ENCODE results near the gene IER5. TPM values are rescaled to one million over a fixed set of nuclear protein-coding genes. Genes with fewer than 3 reads are reported as not detected.

The IER5 gene
- total RNA-seq, 2 experiments from 2014 or later: 27.9 to 28.9 TPM

GRCh38 chr1:181116819-181117390, 28.4 kb downstream of the IER5 start:
- intact Hi-C loops (cut with micrococcal nuclease): no loop called here
- Mint-ChIP-seq H3K36me3 (no peaks in the 10 kb centered on the region), H3K4me3 (no peak overlapping the region), H3K9me3 (no peaks in the 10 kb centered on the region), H3K27me3 (peaks cover 1% of the 10 kb centered on the region), H3K4me1 (ENCODE audit: low read depth) (no peaks in the 10 kb centered on the region), H3K27ac (no peak overlapping the region)
- POLR2A ChIA-PET: no interaction called here
- no peak for DNase-seq
- CTCF ChIA-PET: interaction anchor here (1.0 to 1.4 kb wide), 2 partner anchors 78 to 235 kb away, joined by 3 to 5 read pairs; no protein-coding TSS in a partner anchor

- H3K36me3 Mint-ChIP-seq: no peaks in the 10 kb centered on the region
- H3K4me1 Mint-ChIP-seq (ENCODE audit: low read depth): no peaks in the 10 kb centered on the region
- DNase-seq: no peak
- ChIA-PET CTCF (interaction anchor here (0.6 to 1.4 kb wide), 2 partner anchors 79 to 635 kb away, joined by 3 to 5 read pairs; no protein-coding TSS in a partner anchor), POLR2A (interaction anchor here (0.8 kb wide), 1 partner anchor 27 kb away, joined by 3 read pairs; no protein-coding TSS in a partner anchor)
- intact Hi-C loops (cut with micrococcal nuclease): no loop called here
- H3K27ac Mint-ChIP-seq: no peak overlapping the region
- H3K9me3 Mint-ChIP-seq: no peaks in the 10 kb centered on the region
- no peak overlapping the region for H3K4me3 Mint-ChIP-seq
- H3K27me3 Mint-ChIP-seq: peaks cover 1% of the 10 kb centered on the region
Measured at GRCh38 chr1:181117648-181118449, 29.3 kb downstream of the IER5 start.

- Mint-ChIP-seq H3K27ac (no peak overlapping the region), H3K36me3 (no peaks in the 10 kb centered on the region), H3K9me3 (no peaks in the 10 kb centered on the region), H3K4me3 (no peak overlapping the region), H3K27me3 (peaks cover 1% of the 10 kb centered on the region), H3K4me1 (ENCODE audit: low read depth) (no peaks in the 10 kb centered on the region)
- CTCF ChIA-PET: interaction anchor here (0.8 kb wide), 1 partner anchor 85 kb away, joined by 4 read pairs; no protein-coding TSS in a partner anchor
- POLR2A ChIA-PET: interaction anchor here (1.0 kb wide), 1 partner anchor 14 kb away, joined by 3 read pairs; no protein-coding TSS in a partner anchor
- no peak for DNase-seq
- intact Hi-C loops (cut with micrococcal nuclease): no loop called here
Measured at GRCh38 chr1:181119093-181119989, 30.8 kb downstream of the IER5 start.

- CTCF ChIA-PET: no interaction called here
Measured at GRCh38 chr1:181120924-181121323, 32.4 kb downstream of the IER5 start.

GRCh38 chr1:181121498-181121897, 33.0 kb downstream of the IER5 start:
- ChIA-PET POLR2A (no interaction called here), CTCF (no interaction called here)
- Mint-ChIP-seq H3K9me3 (no peaks in the 10 kb centered on the region), H3K36me3 (no peaks in the 10 kb centered on the region), H3K4me3 (no peak overlapping the region), H3K27ac (no peak overlapping the region), H3K4me1 (ENCODE audit: low read depth) (peaks cover 4% of the 10 kb centered on the region), H3K27me3 (no peaks in the 10 kb centered on the region)
- intact Hi-C loops (cut with micrococcal nuclease): no loop called here
- DNase-seq: no peak

More at GRCh38 chr1:181120924-181121323, 32.4 kb downstream of the IER5 start:
- DNase-seq: no peak
- POLR2A ChIA-PET: no interaction called here
- no peak overlapping the region for H3K4me3 Mint-ChIP-seq
- no peak overlapping the region for H3K27ac Mint-ChIP-seq
- intact Hi-C loops (cut with micrococcal nuclease): no loop called here
- no peaks in the 10 kb centered on the region for H3K36me3 Mint-ChIP-seq
- H3K9me3 Mint-ChIP-seq: no peaks in the 10 kb centered on the region
- no peaks in the 10 kb centered on the region for H3K27me3 Mint-ChIP-seq
- H3K4me1 Mint-ChIP-seq (ENCODE audit: low read depth): peaks cover 4% of the 10 kb centered on the region

- ChIA-PET CTCF (no interaction called here), POLR2A (no interaction called here)
- no peak overlapping the region for H3K4me3 Mint-ChIP-seq
- intact Hi-C loops (cut with micrococcal nuclease): no loop called here
- H3K27me3 Mint-ChIP-seq: no peaks in the 10 kb centered on the region
- H3K27ac Mint-ChIP-seq: no peak overlapping the region
- H3K9me3 Mint-ChIP-seq: no peaks in the 10 kb centered on the region
- H3K36me3 Mint-ChIP-seq: no peaks in the 10 kb centered on the region
- peaks cover 4% of the 10 kb centered on the region for H3K4me1 Mint-ChIP-seq (ENCODE audit: low read depth)
- no peak for DNase-seq
Measured at GRCh38 chr1:181122222-181122621, 33.7 kb downstream of the IER5 start.

- H3K4me3 Mint-ChIP-seq: no peak overlapping the region
- H3K27ac Mint-ChIP-seq: peak overlapping the region; percentile 30
- no peaks in the 10 kb centered on the region for H3K36me3 Mint-ChIP-seq
- intact Hi-C loops (cut with micrococcal nuclease): no loop called here
- CTCF ChIA-PET: no interaction called here
- H3K27me3 Mint-ChIP-seq: no peaks in the 10 kb centered on the region
- no peaks in the 10 kb centered on the region for H3K9me3 Mint-ChIP-seq
- POLR2A ChIA-PET: no interaction called here
- no peak for DNase-seq
- peaks cover 4% of the 10 kb centered on the region for H3K4me1 Mint-ChIP-seq (ENCODE audit: low read depth)
Measured at GRCh38 chr1:181123173-181123572, 34.7 kb downstream of the IER5 start.

GRCh38 chr1:181124291-181124751, 35.8 kb downstream of the IER5 start:
- intact Hi-C loops (cut with micrococcal nuclease): no loop called here
- CTCF ChIA-PET: no interaction called here
- no peak for DNase-seq
- POLR2A ChIA-PET: no interaction called here
- H3K9me3 Mint-ChIP-seq: no peaks in the 10 kb centered on the region
- no peak overlapping the region for H3K27ac Mint-ChIP-seq
- no peaks in the 10 kb centered on the region for H3K36me3 Mint-ChIP-seq
- H3K4me3 Mint-ChIP-seq: no peak overlapping the region
- H3K27me3 Mint-ChIP-seq: no peaks in the 10 kb centered on the region
- H3K4me1 Mint-ChIP-seq (ENCODE audit: low read depth): peaks cover 7% of the 10 kb centered on the region

GRCh38 chr1:181126289-181126688, 37.8 kb downstream of the IER5 start:
- Mint-ChIP-seq H3K4me3 (no peak overlapping the region), H3K9me3 (no peaks in the 10 kb centered on the region), H3K27me3 (no peaks in the 10 kb centered on the region), H3K36me3 (no peaks in the 10 kb centered on the region), H3K27ac (no peak overlapping the region), H3K4me1 (ENCODE audit: low read depth) (peaks cover 7% of the 10 kb centered on the region)
- DNase-seq: no peak
- intact Hi-C loops (cut with micrococcal nuclease): no loop called here
- POLR2A ChIA-PET: no interaction called here
- CTCF ChIA-PET: no interaction called here

GRCh38 chr1:181126871-181127587, 38.5 kb downstream of the IER5 start:
- POLR2A ChIA-PET: no interaction called here
- no peak overlapping the region for H3K27ac Mint-ChIP-seq
- intact Hi-C loops (cut with micrococcal nuclease): no loop called here
- no peak for DNase-seq
- CTCF ChIA-PET: interaction anchor here (0.8 to 1.9 kb wide), 2 partner anchors 9 to 14 kb away, joined by 3 to 5 read pairs; no protein-coding TSS in a partner anchor
- H3K27me3 Mint-ChIP-seq: no peaks in the 10 kb centered on the region
- H3K4me1 Mint-ChIP-seq (ENCODE audit: low read depth): peaks cover 7% of the 10 kb centered on the region
- H3K9me3 Mint-ChIP-seq: no peaks in the 10 kb centered on the region
- no peaks in the 10 kb centered on the region for H3K36me3 Mint-ChIP-seq
- H3K4me3 Mint-ChIP-seq: no peak overlapping the region

GRCh38 chr1:181127898-181128453, 39.5 kb downstream of the IER5 start:
- H3K36me3 Mint-ChIP-seq: no peaks in the 10 kb centered on the region
- peaks cover 7% of the 10 kb centered on the region for H3K4me1 Mint-ChIP-seq (ENCODE audit: low read depth)
- POLR2A ChIA-PET: no interaction called here
- H3K9me3 Mint-ChIP-seq: no peaks in the 10 kb centered on the region
- intact Hi-C loops (cut with micrococcal nuclease): no loop called here
- H3K27ac Mint-ChIP-seq: no peak overlapping the region
- H3K27me3 Mint-ChIP-seq: no peaks in the 10 kb centered on the region
- H3K4me3 Mint-ChIP-seq: no peak overlapping the region
- peak; percentile 39 for DNase-seq
- CTCF ChIA-PET: interaction anchor here (0.8 to 1.9 kb wide), 3 partner anchors 8 to 89 kb away, joined by 3 to 5 read pairs (median 3); no protein-coding TSS in a partner anchor
